ENCODE results near the gene AP3S1. TPM values are rescaled to one million over a fixed set of nuclear protein-coding genes. Genes with fewer than 3 reads are reported as not detected.
A peak's percentile ranks its signal among the peaks of the same experiment; 100 is the strongest.

The AP3S1 gene
- total RNA-seq, 1 donor from 2014 or later: 56.0 TPM

GRCh38 chr5:115847290-115847689 lies 5.6 kb downstream of the AP3S1 start:
- no peak for DNase-seq (ENCODE audit: low spot score in 2 of 2, unreplicated experiment in 2 of 2)
- H3K27ac Mint-ChIP-seq: no peak overlapping the region
- no peak overlapping the region for H3K4me3 Mint-ChIP-seq
- no peak for TF ChIP-seq CTCF (IDR thresholded peaks at IDR 0.05; ENCODE audit: unreplicated experiment)
- no peaks in the 10 kb centered on the region for H3K27me3 Mint-ChIP-seq (ENCODE audit: low read depth)
- H3K9me3 Mint-ChIP-seq: no peaks in the 10 kb centered on the region
- H3K36me3 Mint-ChIP-seq: no peaks in the 10 kb centered on the region
- peaks cover 28% of the 10 kb centered on the region for H3K4me1 Mint-ChIP-seq

- Mint-ChIP-seq H3K4me1 (peaks cover 13% of the 10 kb centered on the region), H3K36me3 (peaks cover 11% of the 10 kb centered on the region)
- no peak for TF ChIP-seq CTCF (IDR thresholded peaks at IDR 0.05; ENCODE audit: unreplicated experiment)
These were observed 7.6 kb downstream of the AP3S1 start for GRCh38 chr5:115849258-115849798.

GRCh38 chr5:115850744-115851416 lies 9.1 kb downstream of the AP3S1 start:
- no peak overlapping the region for H3K4me3 Mint-ChIP-seq
- no peak for DNase-seq (ENCODE audit: low spot score in 2 of 2, unreplicated experiment in 2 of 2)
- peaks cover 13% of the 10 kb centered on the region for H3K36me3 Mint-ChIP-seq
- peaks cover 16% of the 10 kb centered on the region for H3K9me3 Mint-ChIP-seq
- peak overlapping the region; percentile 13 for H3K27ac Mint-ChIP-seq
- no peak for TF ChIP-seq CTCF (IDR thresholded peaks at IDR 0.05; ENCODE audit: unreplicated experiment)
- no peaks in the 10 kb centered on the region for H3K27me3 Mint-ChIP-seq (ENCODE audit: low read depth)
- H3K4me1 Mint-ChIP-seq: peaks cover 8% of the 10 kb centered on the region

More at GRCh38 chr5:115849258-115849798, 7.6 kb downstream of the AP3S1 start:
- Mint-ChIP-seq H3K27me3 (ENCODE audit: low read depth) (no peaks in the 10 kb centered on the region), H3K27ac (no peak overlapping the region), H3K4me3 (no peak overlapping the region), H3K9me3 (peaks cover 12% of the 10 kb centered on the region)
- DNase-seq (ENCODE audit: low spot score in 2 of 2, unreplicated experiment in 2 of 2): no peak

- Mint-ChIP-seq H3K27ac (no peak overlapping the region), H3K27me3 (ENCODE audit: low read depth) (no peaks in the 10 kb centered on the region), H3K9me3 (peaks cover 16% of the 10 kb centered on the region), H3K36me3 (peaks cover 13% of the 10 kb centered on the region), H3K4me3 (no peak overlapping the region), H3K4me1 (peaks cover 24% of the 10 kb centered on the region)
- no peak for TF ChIP-seq CTCF (IDR thresholded peaks at IDR 0.05; ENCODE audit: unreplicated experiment)
- no peak for DNase-seq (ENCODE audit: low spot score in 2 of 2, unreplicated experiment in 2 of 2)
These were observed 12.4 kb downstream of the AP3S1 start for GRCh38 chr5:115854139-115854538.

- TF ChIP-seq CTCF (IDR thresholded peaks at IDR 0.05; ENCODE audit: unreplicated experiment): no peak
- Mint-ChIP-seq H3K4me1 (peaks cover 18% of the 10 kb centered on the region), H3K27ac (no peak overlapping the region), H3K27me3 (ENCODE audit: low read depth) (no peaks in the 10 kb centered on the region), H3K9me3 (peaks cover 16% of the 10 kb centered on the region), H3K36me3 (peaks cover 13% of the 10 kb centered on the region), H3K4me3 (no peak overlapping the region)
- no peak for DNase-seq (ENCODE audit: low spot score in 2 of 2, unreplicated experiment in 2 of 2)
These were observed 14.2 kb downstream of the AP3S1 start for GRCh38 chr5:115855959-115856358.
